Fibroblast of pulmonary artery (primary cell): ENCODE data around the gene CELA3A.
"Not testable (repeated sequence)": the region's sequence is repeated elsewhere in the genome, so short reads cannot be mapped to it uniquely, and the experiment has no call there.

ENCODE experiments used
- DNase-seq: peaks from one replicate; pipeline ENCODE4 v3.0.0-alpha.2; 2010; ENCODE audit warnings: low read depth
- H3K4me3 ChIP-seq: replicated peaks from 2 replicates; pipeline ENCODE4 v1.5.1; 2011; ENCODE audit warnings: low read depth, mild to moderate bottlenecking, control low read depth, low read length, moderate library complexity
- CTCF ChIP-seq: IDR thresholded peaks from 2 replicates; pipeline ENCODE4 v1.5.1; 2011; ENCODE audit warnings: mild to moderate bottlenecking, control low read depth, low read length, inconsistent platforms; ENCODE audit errors: missing control alignments

CELA3A gene

GRCh38 chr1:22024485-22025367 is 23.3 kb downstream of the CELA3A start:
- DNase-seq: peak; percentile 87

GRCh38 chr1:22025368-22026155 is 24.1 kb downstream of the CELA3A start:
- H3K4me3 ChIP-seq: peak overlapping the region; percentile 99
- no peak for TF ChIP-seq CTCF
- peak; percentile 91 for DNase-seq

More at GRCh38 chr1:22024485-22025367, 23.3 kb downstream of the CELA3A start:
- TF ChIP-seq CTCF: no peak
- H3K4me3 ChIP-seq: peak overlapping the region; percentile 99

GRCh38 chr1:22026924-22027289 is 25.4 kb downstream of the CELA3A start:
- no peak for DNase-seq
- H3K4me3 ChIP-seq: no peak overlapping the region
- TF ChIP-seq CTCF: no peak

- no peak overlapping the region for H3K4me3 ChIP-seq
- no peak for DNase-seq
- TF ChIP-seq CTCF: no peak
These were observed 28.6 kb downstream of the CELA3A start for GRCh38 chr1:22030057-22030456.

- DNase-seq: no peak
- no peak for TF ChIP-seq CTCF
These were observed 29.0 kb downstream of the CELA3A start for GRCh38 chr1:22030473-22030872.

GRCh38 chr1:22031214-22031962 is 29.9 kb downstream of the CELA3A start:
- TF ChIP-seq CTCF: no peak
- DNase-seq: no peak
- H3K4me3 ChIP-seq: no peak overlapping the region

More at GRCh38 chr1:22030473-22030872, 29.0 kb downstream of the CELA3A start:
- no peak overlapping the region for H3K4me3 ChIP-seq

GRCh38 chr1:22034834-22035233 is 33.4 kb downstream of the CELA3A start:
- DNase-seq: not testable (repeated sequence)

More at GRCh38 chr1:22034834-22035233, 33.4 kb downstream of the CELA3A start:
- H3K4me3 ChIP-seq: not testable (repeated sequence)
